NT2/D1 (cell line): Measurements from ENCODE around the gene G6PD.

ENCODE experiments used
- DNase-seq: peaks from one replicate; pipeline ENCODE4 v3.0.0-alpha.2; 2011; ENCODE audit warnings: low read depth, low spot score
- H3K27me3 ChIP-seq: 2 replicates; pipeline ENCODE4 v1.6.0; 2011; ENCODE audit warnings: mild to moderate bottlenecking; ENCODE audit not compliant: insufficient read length, insufficient read depth
- H3K36me3 ChIP-seq: 2 replicates; pipeline ENCODE4 v1.6.1; 2011; ENCODE audit warnings: mild to moderate bottlenecking, low read length, mixed read lengths; ENCODE audit not compliant: insufficient read depth, insufficient read length
- H3K4me1 ChIP-seq: 2 replicates; pipeline ENCODE4 v1.5.1; 2011; ENCODE audit not compliant: insufficient read depth, insufficient read length
- H3K4me3 ChIP-seq: 2 replicates; pipeline ENCODE4 v1.5.1; 2011; ENCODE audit warnings: low read depth; ENCODE audit not compliant: insufficient read length
- H3K9ac ChIP-seq: 2 replicates; pipeline ENCODE4 v1.6.0; 2011; ENCODE audit warnings: low read depth; ENCODE audit not compliant: insufficient read length
- H3K9me3 ChIP-seq: 2 replicates; pipeline ENCODE4 v1.5.1; 2011; ENCODE audit warnings: mild to moderate bottlenecking, low read length; ENCODE audit not compliant: insufficient read depth
- SUZ12 ChIP-seq: IDR thresholded peaks from 2 replicates; pipeline ENCODE4 v1.6.1; 2011; ENCODE audit not compliant: insufficient read length, insufficient read depth; ENCODE audit errors: extremely low read depth
- YY1 ChIP-seq: IDR thresholded peaks from 2 replicates; pipeline ENCODE4 v1.6.1; 2011; ENCODE audit not compliant: insufficient read length, insufficient read depth
- ZNF274 ChIP-seq: IDR thresholded peaks from 2 replicates; pipeline ENCODE4 v1.6.1; 2011; ENCODE audit warnings: mild to moderate bottlenecking, low read depth, low read length

The G6PD gene

DNA sequence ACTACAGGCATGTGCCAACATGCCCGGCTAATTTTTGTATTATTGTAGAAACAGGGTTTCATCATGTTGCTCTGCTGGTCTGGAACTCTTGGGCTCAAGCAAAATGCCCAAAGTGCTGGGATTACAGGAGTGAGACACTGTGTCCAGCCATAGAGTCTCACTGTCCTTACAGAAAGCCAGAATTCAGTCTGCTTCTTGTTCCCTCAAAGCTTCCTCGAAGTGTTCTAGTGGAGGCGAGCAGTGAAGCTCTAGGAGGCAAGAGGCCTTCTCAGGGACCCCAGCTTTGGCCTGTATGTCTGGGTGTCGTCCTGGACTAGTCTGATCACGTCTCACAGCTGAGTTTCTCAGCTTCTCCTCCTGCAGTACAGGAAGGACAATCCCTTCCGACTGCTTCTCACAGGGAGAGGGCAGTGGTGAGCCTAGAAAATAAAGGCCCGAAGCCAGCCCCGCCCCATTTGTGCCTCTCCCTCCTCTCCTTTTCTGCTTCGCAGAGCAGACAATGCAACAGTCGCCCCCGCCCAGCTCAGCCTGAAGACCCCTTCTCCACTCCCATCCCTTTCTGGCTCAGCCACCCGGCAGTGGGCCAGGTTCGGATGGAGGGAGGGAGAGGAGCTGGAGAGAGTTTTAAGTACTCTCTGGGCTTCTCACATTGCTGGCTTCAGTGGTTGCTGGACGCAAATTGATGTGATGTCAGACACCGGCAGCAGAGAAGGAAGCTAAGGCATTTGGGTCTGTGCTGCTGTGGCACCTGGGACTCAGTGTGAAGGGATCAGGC is 19.6 kb downstream of the G6PD start:
- Histone ChIP-seq H3K36me3 (peaks cover 8% of the 10 kb centered on the region), H3K9ac (no peak overlapping the region), H3K4me3 (no peak overlapping the region), H3K9me3 (no peaks in the 10 kb centered on the region), H3K27me3 (no peaks in the 10 kb centered on the region), H3K4me1 (peaks cover 5% of the 10 kb centered on the region)
- DNase-seq: no peak
- no peak for TF ChIP-seq SUZ12
- TF ChIP-seq ZNF274: no peak
- no peak for TF ChIP-seq YY1

DNA sequence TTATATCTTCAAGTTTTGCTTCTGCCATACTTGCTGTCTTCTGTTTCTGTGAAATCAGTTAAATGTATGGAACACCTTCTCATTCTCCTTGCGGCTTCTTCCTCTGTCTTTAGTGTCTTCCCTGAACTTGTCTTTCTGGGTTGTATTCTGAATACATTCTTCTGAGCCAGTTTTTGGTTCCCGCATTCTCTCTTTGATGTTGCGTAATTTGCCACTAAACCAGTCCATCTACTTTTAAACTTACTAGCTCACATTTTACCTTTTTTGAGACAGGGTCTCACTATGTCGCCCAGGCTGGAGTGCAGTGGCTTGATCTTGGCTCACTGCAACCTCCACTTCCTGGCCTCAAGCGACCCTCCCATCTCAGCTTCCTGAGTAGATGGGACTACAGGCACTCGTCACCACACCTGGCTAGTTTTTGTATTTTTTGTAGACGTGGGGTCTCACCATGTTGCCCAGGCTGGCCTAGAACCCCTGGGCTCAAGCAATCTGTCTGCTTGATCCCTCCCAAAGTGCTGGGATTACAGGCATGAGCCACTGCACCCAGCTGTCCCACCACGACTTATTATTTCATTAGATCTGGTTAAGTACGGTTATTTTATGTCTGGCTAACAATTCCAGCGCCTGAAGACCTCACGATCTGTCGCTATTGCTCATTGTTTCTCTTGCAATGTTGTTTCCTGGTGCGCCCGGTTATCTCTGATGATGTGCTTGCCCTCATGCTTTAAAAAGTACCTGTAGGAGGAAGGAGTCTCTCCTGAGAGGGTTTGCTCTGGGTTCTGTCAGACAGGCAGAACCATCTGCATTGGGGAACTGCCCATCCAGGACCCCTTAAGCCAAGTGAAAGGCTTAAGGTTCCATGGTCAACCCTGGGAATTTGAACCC is 20.8 kb downstream of the G6PD start:
- DNase-seq: no peak
- H3K9me3 ChIP-seq: no peaks in the 10 kb centered on the region
- H3K27me3 ChIP-seq: no peaks in the 10 kb centered on the region
- TF ChIP-seq ZNF274: no peak
- TF ChIP-seq YY1: no peak
- TF ChIP-seq SUZ12: no peak
- no peak overlapping the region for H3K9ac ChIP-seq
- H3K4me3 ChIP-seq: no peak overlapping the region
- no peaks in the 10 kb centered on the region for H3K4me1 ChIP-seq
- peaks cover 4% of the 10 kb centered on the region for H3K36me3 ChIP-seq

DNA sequence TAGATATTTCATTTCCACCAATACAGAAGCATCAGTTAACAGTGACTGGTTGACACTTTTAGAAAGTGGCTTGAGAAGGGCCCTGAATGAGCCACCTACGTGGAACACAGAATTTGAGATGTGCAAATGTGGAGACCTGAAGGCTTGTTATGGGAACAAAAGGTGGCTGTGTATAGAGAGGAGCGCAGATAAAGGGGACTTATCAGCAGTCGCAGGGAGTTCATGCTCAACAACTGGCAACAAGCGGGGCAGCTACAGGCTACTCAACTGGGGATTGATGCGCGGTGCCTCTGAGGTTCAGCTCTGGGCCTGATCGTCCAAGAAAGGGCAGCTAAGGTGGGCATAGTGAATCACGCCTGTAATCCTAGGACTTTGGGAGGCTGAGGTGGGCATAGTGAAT is 27.3 kb downstream of the G6PD start:
- Histone ChIP-seq H3K9me3 (no peaks in the 10 kb centered on the region), H3K27me3 (no peaks in the 10 kb centered on the region), H3K4me3 (no peak overlapping the region), H3K36me3 (no peaks in the 10 kb centered on the region), H3K9ac (no peak overlapping the region), H3K4me1 (no peaks in the 10 kb centered on the region)
- DNase-seq: no peak
- TF ChIP-seq ZNF274 (no peak), SUZ12 (no peak), YY1 (no peak)

DNA sequence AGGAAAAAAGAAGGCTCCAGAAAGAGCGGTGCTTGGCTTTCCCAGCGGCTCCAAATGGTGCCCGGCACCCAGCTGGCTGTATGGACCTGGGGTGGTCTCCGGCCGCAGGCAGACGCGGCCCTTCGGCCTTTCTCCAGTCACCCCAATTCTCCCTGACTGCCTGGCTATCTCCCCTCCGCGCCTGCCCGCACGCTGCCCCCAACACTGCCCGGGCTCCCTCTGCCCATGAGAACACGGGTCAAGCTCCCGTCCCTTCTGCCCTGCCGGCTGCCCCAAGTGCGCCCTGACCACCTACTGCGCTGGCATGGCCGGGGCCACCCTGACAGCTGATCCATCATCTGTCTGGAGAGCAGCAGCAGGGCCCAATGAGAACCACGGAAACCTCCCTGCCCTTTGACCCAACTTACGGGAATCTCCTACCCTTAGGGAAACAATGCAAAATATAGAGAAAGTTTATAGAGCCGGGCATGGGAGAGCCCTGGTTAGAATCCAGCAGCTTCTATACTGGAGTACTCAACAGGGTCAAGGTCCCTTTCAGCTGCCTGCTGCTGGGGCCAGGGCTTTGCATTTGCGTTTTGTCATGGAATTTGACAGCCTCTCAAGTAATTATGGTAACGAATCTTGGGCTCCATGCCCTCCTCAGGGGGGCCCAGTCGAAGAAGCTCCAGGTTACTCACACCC is 29.4 kb downstream of the G6PD start:
- Histone ChIP-seq H3K4me1 (no peaks in the 10 kb centered on the region), H3K27me3 (no peaks in the 10 kb centered on the region), H3K4me3 (peak overlapping the region; percentile 15), H3K36me3 (no peaks in the 10 kb centered on the region), H3K9me3 (no peaks in the 10 kb centered on the region), H3K9ac (peak overlapping the region; percentile 32)
- TF ChIP-seq SUZ12 (no peak), ZNF274 (no peak), YY1 (no peak)
- DNase-seq: no peak

DNA sequence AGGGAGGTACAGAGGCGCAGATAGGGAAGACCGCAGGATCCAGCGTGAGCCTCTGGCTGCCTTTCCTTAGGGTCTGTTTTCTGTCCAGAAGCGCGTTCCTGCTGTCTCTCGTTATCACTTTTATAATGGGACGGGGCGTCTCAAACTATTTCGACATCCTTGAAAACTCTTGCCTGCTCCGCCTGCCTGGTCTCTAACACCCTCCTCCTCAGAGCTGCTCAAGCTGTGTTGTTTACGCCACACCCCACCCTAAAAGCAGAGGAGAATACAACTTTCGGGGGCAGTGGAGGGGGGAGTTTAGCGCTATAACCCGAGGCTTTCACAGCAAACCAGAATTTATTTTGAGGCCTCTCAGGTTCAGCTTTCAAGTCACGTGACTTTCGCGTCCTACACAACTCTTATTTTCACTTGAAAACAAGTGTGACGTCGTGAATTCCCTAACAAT is 30.0 kb downstream of the G6PD start:
- TF ChIP-seq ZNF274 (no peak), YY1 (no peak), SUZ12 (no peak)
- H3K4me1 ChIP-seq: no peaks in the 10 kb centered on the region
- H3K9ac ChIP-seq: peak overlapping the region; percentile 59
- no peaks in the 10 kb centered on the region for H3K27me3 ChIP-seq
- H3K36me3 ChIP-seq: no peaks in the 10 kb centered on the region
- no peak for DNase-seq
- H3K9me3 ChIP-seq: no peaks in the 10 kb centered on the region
- H3K4me3 ChIP-seq: peak overlapping the region; percentile 16

DNA sequence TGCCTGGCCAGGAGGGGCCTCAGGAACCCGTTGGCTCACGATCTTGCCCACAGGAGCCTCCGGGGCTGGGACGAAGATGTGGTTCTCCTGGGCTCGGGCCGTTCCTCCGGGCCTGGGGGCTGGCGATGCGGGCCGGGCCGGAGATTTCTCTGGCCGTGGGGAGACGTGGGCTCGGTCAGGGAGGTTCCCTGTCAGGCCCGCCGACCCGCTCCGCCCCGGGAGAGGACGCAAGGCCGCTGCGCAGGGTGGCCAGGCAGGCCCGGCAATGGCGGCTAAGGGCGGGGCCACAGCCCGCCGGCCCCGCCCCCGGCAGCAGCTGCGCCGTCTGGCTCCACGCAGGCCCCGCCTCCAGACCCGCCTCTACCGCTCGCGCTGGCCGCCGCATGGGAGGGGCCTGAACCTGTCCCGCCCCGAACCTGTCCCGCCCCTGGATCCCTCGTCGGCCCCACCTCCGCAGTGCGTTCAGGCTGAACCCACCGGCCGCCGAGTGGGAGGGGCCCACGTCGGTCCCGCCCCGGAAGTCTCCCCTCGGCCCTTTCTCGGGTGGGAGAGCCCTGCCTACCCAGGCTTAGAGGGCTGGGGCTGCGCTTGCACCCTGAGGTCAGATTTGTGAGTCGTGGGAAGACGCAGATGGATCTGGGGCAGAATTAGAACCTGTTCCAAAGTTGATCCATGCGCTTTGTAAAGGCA is 30.5 kb downstream of the G6PD start, which contains the start of gene FAM3A:
Gene FAM3A (minus strand): TSS at position 267 of the 690 bp plus-strand sequence. CDS start 460 bp downstream, outside the sequence.
- Histone ChIP-seq H3K27me3 (no peaks in the 10 kb centered on the region), H3K36me3 (no peaks in the 10 kb centered on the region), H3K4me1 (no peaks in the 10 kb centered on the region), H3K9me3 (no peaks in the 10 kb centered on the region), H3K4me3 (peak within 1 kb of the TSS; percentile 62), H3K9ac (peak within 1 kb of the TSS; percentile 80)
- DNase-seq: peak; percentile 54
- TF ChIP-seq SUZ12 (no peak), YY1 (no peak), ZNF274 (no peak)
